ENCODE results near the gene SLC14A1.

The SLC14A1 gene

GRCh38 chr18:45723567-45724355, at the start of gene SLC14A1:
TSS of gene SLC14A1 (plus strand) at chr18:45724181. CDS start at chr18:45730321, 6,140 bp downstream.
- Histone ChIP-seq H3K36me3 (ENCODE audit: control insufficient read depth in 1 of 2, insufficient read depth in 2 of 2, low read length in 2 of 2) (no peaks in the 10 kb centered on the region), H3K4me3 (ENCODE audit: low read depth in 1 of 2, low read length in 2 of 2) (no peak within 1 kb of the TSS), H3K27me3 (ENCODE audit: low read depth, low read length) (no peaks in the 10 kb centered on the region), H3K9me3 (ENCODE audit: control insufficient read depth in 1 of 2, low read length in 2 of 2) (no peaks in the 10 kb centered on the region), H3K27ac (ENCODE audit: low read length) (no peak within 1 kb of the TSS), H3K4me1 (ENCODE audit: control insufficient read depth in 1 of 2, insufficient read depth in 2 of 2, low read length in 2 of 2) (no peaks in the 10 kb centered on the region)

- no peak overlapping the region for H3K27ac ChIP-seq (ENCODE audit: low read length)
- H3K27me3 ChIP-seq (ENCODE audit: low read depth, low read length) = no peaks in the 10 kb centered on the region
- no peaks in the 10 kb centered on the region for H3K9me3 ChIP-seq (ENCODE audit: control insufficient read depth in 1 of 2, low read length in 2 of 2)
- no peaks in the 10 kb centered on the region for H3K36me3 ChIP-seq (ENCODE audit: control insufficient read depth in 1 of 2, insufficient read depth in 2 of 2, low read length in 2 of 2)
- no peak overlapping the region for H3K4me3 ChIP-seq (ENCODE audit: low read depth in 1 of 2, low read length in 2 of 2)
- no peaks in the 10 kb centered on the region for H3K4me1 ChIP-seq (ENCODE audit: control insufficient read depth in 1 of 2, insufficient read depth in 2 of 2, low read length in 2 of 2)
These were observed 46.6 kb upstream of the SLC14A1 start for GRCh38 chr18:45677276-45677807.

GRCh38 chr18:45678441-45678840, 45.5 kb upstream of the SLC14A1 start:
- H3K27me3 ChIP-seq (ENCODE audit: low read depth, low read length) = no peaks in the 10 kb centered on the region
- H3K36me3 ChIP-seq (ENCODE audit: control insufficient read depth in 1 of 2, insufficient read depth in 2 of 2, low read length in 2 of 2) = no peaks in the 10 kb centered on the region
- no peaks in the 10 kb centered on the region for H3K4me1 ChIP-seq (ENCODE audit: control insufficient read depth in 1 of 2, insufficient read depth in 2 of 2, low read length in 2 of 2)
- no peaks in the 10 kb centered on the region for H3K9me3 ChIP-seq (ENCODE audit: control insufficient read depth in 1 of 2, low read length in 2 of 2)
- H3K4me3 ChIP-seq (ENCODE audit: low read depth in 1 of 2, low read length in 2 of 2) = no peak overlapping the region
- H3K27ac ChIP-seq (ENCODE audit: low read length) = no peak overlapping the region

- H3K9me3 ChIP-seq (ENCODE audit: control insufficient read depth in 1 of 2, low read length in 2 of 2) = no peaks in the 10 kb centered on the region
- no peaks in the 10 kb centered on the region for H3K4me1 ChIP-seq (ENCODE audit: control insufficient read depth in 1 of 2, insufficient read depth in 2 of 2, low read length in 2 of 2)
- no peaks in the 10 kb centered on the region for H3K36me3 ChIP-seq (ENCODE audit: control insufficient read depth in 1 of 2, insufficient read depth in 2 of 2, low read length in 2 of 2)
- no peak overlapping the region for H3K27ac ChIP-seq (ENCODE audit: low read length)
- no peaks in the 10 kb centered on the region for H3K27me3 ChIP-seq (ENCODE audit: low read depth, low read length)
- no peak overlapping the region for H3K4me3 ChIP-seq (ENCODE audit: low read depth in 1 of 2, low read length in 2 of 2)
These were observed 45.1 kb upstream of the SLC14A1 start for GRCh38 chr18:45678850-45679249.

GRCh38 chr18:45680066-45680690, 43.8 kb upstream of the SLC14A1 start:
- no peaks in the 10 kb centered on the region for H3K27me3 ChIP-seq (ENCODE audit: low read depth, low read length)
- no peaks in the 10 kb centered on the region for H3K36me3 ChIP-seq (ENCODE audit: control insufficient read depth in 1 of 2, insufficient read depth in 2 of 2, low read length in 2 of 2)
- no peaks in the 10 kb centered on the region for H3K4me1 ChIP-seq (ENCODE audit: control insufficient read depth in 1 of 2, insufficient read depth in 2 of 2, low read length in 2 of 2)
- H3K9me3 ChIP-seq (ENCODE audit: control insufficient read depth in 1 of 2, low read length in 2 of 2) = no peaks in the 10 kb centered on the region
- no peak overlapping the region for H3K4me3 ChIP-seq (ENCODE audit: low read depth in 1 of 2, low read length in 2 of 2)
- H3K27ac ChIP-seq (ENCODE audit: low read length) = no peak overlapping the region

- Histone ChIP-seq H3K9me3 (ENCODE audit: control insufficient read depth in 1 of 2, low read length in 2 of 2) (no peaks in the 10 kb centered on the region), H3K4me3 (ENCODE audit: low read depth in 1 of 2, low read length in 2 of 2) (no peak overlapping the region), H3K36me3 (ENCODE audit: control insufficient read depth in 1 of 2, insufficient read depth in 2 of 2, low read length in 2 of 2) (no peaks in the 10 kb centered on the region), H3K27ac (ENCODE audit: low read length) (no peak overlapping the region), H3K4me1 (ENCODE audit: control insufficient read depth in 1 of 2, insufficient read depth in 2 of 2, low read length in 2 of 2) (no peaks in the 10 kb centered on the region), H3K27me3 (ENCODE audit: low read depth, low read length) (no peaks in the 10 kb centered on the region)
These were observed 41.8 kb upstream of the SLC14A1 start for GRCh38 chr18:45682181-45682580.

- Histone ChIP-seq H3K27ac (ENCODE audit: low read length) (no peak overlapping the region), H3K36me3 (ENCODE audit: control insufficient read depth in 1 of 2, insufficient read depth in 2 of 2, low read length in 2 of 2) (no peaks in the 10 kb centered on the region), H3K4me3 (ENCODE audit: low read depth in 1 of 2, low read length in 2 of 2) (no peak overlapping the region), H3K4me1 (ENCODE audit: control insufficient read depth in 1 of 2, insufficient read depth in 2 of 2, low read length in 2 of 2) (no peaks in the 10 kb centered on the region), H3K27me3 (ENCODE audit: low read depth, low read length) (no peaks in the 10 kb centered on the region), H3K9me3 (ENCODE audit: control insufficient read depth in 1 of 2, low read length in 2 of 2) (no peaks in the 10 kb centered on the region)
These were observed 39.5 kb upstream of the SLC14A1 start for GRCh38 chr18:45684341-45685115.

- no peaks in the 10 kb centered on the region for H3K9me3 ChIP-seq (ENCODE audit: control insufficient read depth in 1 of 2, low read length in 2 of 2)
- H3K36me3 ChIP-seq (ENCODE audit: control insufficient read depth in 1 of 2, insufficient read depth in 2 of 2, low read length in 2 of 2) = no peaks in the 10 kb centered on the region
- H3K27ac ChIP-seq (ENCODE audit: low read length) = no peak overlapping the region
- H3K4me1 ChIP-seq (ENCODE audit: control insufficient read depth in 1 of 2, insufficient read depth in 2 of 2, low read length in 2 of 2) = no peaks in the 10 kb centered on the region
- H3K27me3 ChIP-seq (ENCODE audit: low read depth, low read length) = no peaks in the 10 kb centered on the region
- H3K4me3 ChIP-seq (ENCODE audit: low read depth in 1 of 2, low read length in 2 of 2) = no peak overlapping the region
These were observed 36.9 kb upstream of the SLC14A1 start for GRCh38 chr18:45686891-45687611.

- H3K4me3 ChIP-seq (ENCODE audit: low read depth in 1 of 2, low read length in 2 of 2) = no peak overlapping the region
- H3K9me3 ChIP-seq (ENCODE audit: control insufficient read depth in 1 of 2, low read length in 2 of 2) = no peaks in the 10 kb centered on the region
- H3K27ac ChIP-seq (ENCODE audit: low read length) = no peak overlapping the region
- no peaks in the 10 kb centered on the region for H3K27me3 ChIP-seq (ENCODE audit: low read depth, low read length)
- H3K4me1 ChIP-seq (ENCODE audit: control insufficient read depth in 1 of 2, insufficient read depth in 2 of 2, low read length in 2 of 2) = no peaks in the 10 kb centered on the region
- no peaks in the 10 kb centered on the region for H3K36me3 ChIP-seq (ENCODE audit: control insufficient read depth in 1 of 2, insufficient read depth in 2 of 2, low read length in 2 of 2)
These were observed 36.4 kb upstream of the SLC14A1 start for GRCh38 chr18:45687621-45688020.

GRCh38 chr18:45688113-45688512, 35.9 kb upstream of the SLC14A1 start:
- no peaks in the 10 kb centered on the region for H3K27me3 ChIP-seq (ENCODE audit: low read depth, low read length)
- no peaks in the 10 kb centered on the region for H3K9me3 ChIP-seq (ENCODE audit: control insufficient read depth in 1 of 2, low read length in 2 of 2)
- no peak overlapping the region for H3K27ac ChIP-seq (ENCODE audit: low read length)
- H3K4me3 ChIP-seq (ENCODE audit: low read depth in 1 of 2, low read length in 2 of 2) = no peak overlapping the region
- H3K36me3 ChIP-seq (ENCODE audit: control insufficient read depth in 1 of 2, insufficient read depth in 2 of 2, low read length in 2 of 2) = no peaks in the 10 kb centered on the region
- no peaks in the 10 kb centered on the region for H3K4me1 ChIP-seq (ENCODE audit: control insufficient read depth in 1 of 2, insufficient read depth in 2 of 2, low read length in 2 of 2)

GRCh38 chr18:45688833-45689232, 35.1 kb upstream of the SLC14A1 start:
- no peaks in the 10 kb centered on the region for H3K4me1 ChIP-seq (ENCODE audit: control insufficient read depth in 1 of 2, insufficient read depth in 2 of 2, low read length in 2 of 2)
- H3K27ac ChIP-seq (ENCODE audit: low read length) = no peak overlapping the region
- no peaks in the 10 kb centered on the region for H3K36me3 ChIP-seq (ENCODE audit: control insufficient read depth in 1 of 2, insufficient read depth in 2 of 2, low read length in 2 of 2)
- no peaks in the 10 kb centered on the region for H3K27me3 ChIP-seq (ENCODE audit: low read depth, low read length)
- H3K4me3 ChIP-seq (ENCODE audit: low read depth in 1 of 2, low read length in 2 of 2) = no peak overlapping the region
- no peaks in the 10 kb centered on the region for H3K9me3 ChIP-seq (ENCODE audit: control insufficient read depth in 1 of 2, low read length in 2 of 2)

All from muscle layer of duodenum (tissue), 2 donors.